HepG2 (cell line): ENCODE measurements around the gene RAC3. TPM values are rescaled to one million over a fixed set of nuclear protein-coding genes. Genes with fewer than 3 reads are reported as not detected.

Source experiments
- BCL6 ChIP-seq: IDR thresholded peaks from 2 replicates; pipeline ENCODE4 v1.6.1; 2016; ENCODE audit warnings: missing genetic modification reagents, missing compliant biosample characterization
- CENPX ChIP-seq: sonication (generic); formaldehyde crosslinking; IDR thresholded peaks from 2 replicates; pipeline ENCODE4 v1.9.0; 2021; ENCODE audit warnings: mild to moderate bottlenecking, missing genetic modification reagents, moderate library complexity
- DMAP1 ChIP-seq: IDR thresholded peaks from 2 replicates; pipeline ENCODE4 v1.6.1; 2016
- ETV6 ChIP-seq: sonication (generic); formaldehyde crosslinking; conservative IDR thresholded peaks from 2 replicates; pipeline ENCODE4 v1.4.0; 2020; ENCODE audit warnings: missing genetic modification reagents
- FOXC1 ChIP-seq: sonication (generic); formaldehyde crosslinking; IDR thresholded peaks from 2 replicates; pipeline ENCODE4 v1.8.0; 2022; ENCODE audit warnings: mild to moderate bottlenecking, missing genetic modification reagents, borderline replicate concordance
- NKX3-1 ChIP-seq: sonication (generic); formaldehyde crosslinking; IDR thresholded peaks from 2 replicates; pipeline ENCODE4 v1.5.0; 2020; ENCODE audit warnings: missing genetic modification reagents
- SRSF9 ChIP-seq: fragments of 200-400 bp; formaldehyde crosslinking; IDR thresholded peaks from 2 replicates; pipeline ENCODE4 v1.6.1; 2018; ENCODE audit warnings: borderline replicate concordance, mild to moderate bottlenecking, low read depth, low read length; ENCODE audit not compliant: insufficient read depth, poor library complexity, severe bottlenecking
- TCF7 ChIP-seq: sonication (generic); IDR thresholded peaks from 2 replicates; pipeline ENCODE4 v1.6.1; 2016; ENCODE audit warnings: antibody characterized with exemption, low read depth
- ZNF337 ChIP-seq: sonication (generic); formaldehyde crosslinking; IDR thresholded peaks from 2 replicates; pipeline ENCODE4 v1.5.1; 2020; ENCODE audit warnings: missing genetic modification reagents, low read depth, mild to moderate bottlenecking, borderline replicate concordance
- ZNF709 ChIP-seq: sonication (generic); formaldehyde crosslinking; IDR thresholded peaks from 2 replicates; pipeline ENCODE4 v1.5.0; 2020; ENCODE audit warnings: mild to moderate bottlenecking, missing genetic modification reagents
- ZNF747 ChIP-seq: sonication (generic); formaldehyde crosslinking; IDR thresholded peaks from 2 replicates; pipeline ENCODE4 v1.8.1; 2023; ENCODE audit warnings: missing genetic modification reagents, mild to moderate bottlenecking, borderline replicate concordance
- ZNF816 ChIP-seq: sonication (generic); formaldehyde crosslinking; IDR thresholded peaks from 2 replicates; pipeline ENCODE4 v1.8.0; 2022; ENCODE audit warnings: missing genetic modification reagents, mild to moderate bottlenecking, borderline replicate concordance
- polyA plus RNA-seq, 8 experiments: library from polyadenylated mRNA; depleted of rRNA in 3 of 8; stranded (reverse) in 7 of 8; unstranded in 1 of 8; fragments of >200 nt; fragmentation: Illumina TruSeq in 4 of 8; extraction: Trizol in 4 of 8; gene quantifications; 2 replicates each; pipeline versions ENCODE4 v1.2.1 to v1.2.3, GENCODE V29; 2011 to 2016; ENCODE audit warnings: low read depth in 4 of 8, missing spikeins in 1 of 8, mixed read lengths in 1 of 8; ENCODE audit not compliant: insufficient read depth in 1 of 8
- total RNA-seq, 5 experiments: library from RNA; depleted of rRNA; stranded (reverse); fragments of >200 nt; fragmentation: Illumina TruSeq; extraction: Trizol; gene quantifications; 2 replicates each; pipeline ENCODE4 v1.2.3, GENCODE V29; 2016; ENCODE audit warnings: low read depth in 1 of 5
- TF ChIP-seq, protein P1 (sequence below): sonication (generic); formaldehyde crosslinking; IDR thresholded peaks from 2 replicates; pipeline ENCODE4 v1.5.1; 2020; ENCODE audit warnings: mild to moderate bottlenecking, missing genetic modification reagents, borderline replicate concordance
- TF ChIP-seq, protein P2 (sequence below): IDR thresholded peaks from 2 replicates; pipeline ENCODE4 v1.6.1; 2016; ENCODE audit warnings: mild to moderate bottlenecking
- TF ChIP-seq, protein P3 (sequence below): sonication (generic); formaldehyde crosslinking; IDR thresholded peaks from 2 replicates; pipeline ENCODE4 v1.4.0; 2020; ENCODE audit warnings: low read depth, missing genetic modification reagents
- TF ChIP-seq, protein P4 (sequence below): sonication (generic); formaldehyde crosslinking; IDR thresholded peaks from 2 replicates; pipeline ENCODE4 v1.5.1; 2020; ENCODE audit warnings: mild to moderate bottlenecking, missing genetic modification reagents, borderline replicate concordance

The RAC3 gene
- total and polyA plus RNA-seq, 2 of the 13 experiments (the other 11 are each of a cell fraction or from before 2014, with no cell fraction given), result 10.5 to 21.3 TPM

DNA sequence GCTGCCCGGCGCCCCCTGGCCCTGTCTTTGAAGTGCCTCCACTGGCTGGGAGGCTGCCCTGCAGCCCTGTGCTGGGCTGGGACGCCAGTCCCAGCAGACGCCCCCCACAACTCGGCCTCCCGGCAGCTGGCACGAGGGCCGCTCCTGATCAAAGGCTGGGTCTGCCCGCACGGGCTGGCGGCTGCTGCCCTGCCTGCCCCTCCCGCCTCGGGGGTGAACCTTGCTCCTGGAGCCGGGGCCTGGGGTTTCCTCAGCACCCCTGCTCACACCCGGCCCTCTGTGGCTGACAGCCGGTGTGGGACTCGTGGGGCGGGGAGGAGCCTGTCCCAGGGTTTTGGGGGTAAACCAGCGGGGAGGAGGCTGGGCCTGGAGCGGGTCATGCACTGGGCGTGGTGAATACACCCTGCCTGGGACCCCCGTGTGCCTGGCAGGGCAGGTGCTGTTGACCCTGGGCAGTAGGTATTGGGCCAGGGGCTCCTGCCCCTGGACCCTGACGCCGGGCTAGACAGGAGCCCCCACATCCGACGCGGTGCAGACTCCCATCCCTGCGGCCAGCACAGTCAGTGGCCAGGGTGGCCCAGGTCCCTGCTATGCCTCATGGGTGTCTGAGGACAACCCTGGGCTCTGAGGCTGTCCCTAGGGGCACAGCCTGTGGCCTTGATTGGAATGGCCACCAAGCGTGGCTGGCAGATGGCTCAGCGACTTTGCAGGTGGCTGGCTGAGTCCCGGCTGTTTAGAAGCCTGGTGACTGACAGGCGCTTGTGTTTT, 30.5 kb upstream of the RAC3 start (continued):
- TF ChIP-seq, protein P1, sequence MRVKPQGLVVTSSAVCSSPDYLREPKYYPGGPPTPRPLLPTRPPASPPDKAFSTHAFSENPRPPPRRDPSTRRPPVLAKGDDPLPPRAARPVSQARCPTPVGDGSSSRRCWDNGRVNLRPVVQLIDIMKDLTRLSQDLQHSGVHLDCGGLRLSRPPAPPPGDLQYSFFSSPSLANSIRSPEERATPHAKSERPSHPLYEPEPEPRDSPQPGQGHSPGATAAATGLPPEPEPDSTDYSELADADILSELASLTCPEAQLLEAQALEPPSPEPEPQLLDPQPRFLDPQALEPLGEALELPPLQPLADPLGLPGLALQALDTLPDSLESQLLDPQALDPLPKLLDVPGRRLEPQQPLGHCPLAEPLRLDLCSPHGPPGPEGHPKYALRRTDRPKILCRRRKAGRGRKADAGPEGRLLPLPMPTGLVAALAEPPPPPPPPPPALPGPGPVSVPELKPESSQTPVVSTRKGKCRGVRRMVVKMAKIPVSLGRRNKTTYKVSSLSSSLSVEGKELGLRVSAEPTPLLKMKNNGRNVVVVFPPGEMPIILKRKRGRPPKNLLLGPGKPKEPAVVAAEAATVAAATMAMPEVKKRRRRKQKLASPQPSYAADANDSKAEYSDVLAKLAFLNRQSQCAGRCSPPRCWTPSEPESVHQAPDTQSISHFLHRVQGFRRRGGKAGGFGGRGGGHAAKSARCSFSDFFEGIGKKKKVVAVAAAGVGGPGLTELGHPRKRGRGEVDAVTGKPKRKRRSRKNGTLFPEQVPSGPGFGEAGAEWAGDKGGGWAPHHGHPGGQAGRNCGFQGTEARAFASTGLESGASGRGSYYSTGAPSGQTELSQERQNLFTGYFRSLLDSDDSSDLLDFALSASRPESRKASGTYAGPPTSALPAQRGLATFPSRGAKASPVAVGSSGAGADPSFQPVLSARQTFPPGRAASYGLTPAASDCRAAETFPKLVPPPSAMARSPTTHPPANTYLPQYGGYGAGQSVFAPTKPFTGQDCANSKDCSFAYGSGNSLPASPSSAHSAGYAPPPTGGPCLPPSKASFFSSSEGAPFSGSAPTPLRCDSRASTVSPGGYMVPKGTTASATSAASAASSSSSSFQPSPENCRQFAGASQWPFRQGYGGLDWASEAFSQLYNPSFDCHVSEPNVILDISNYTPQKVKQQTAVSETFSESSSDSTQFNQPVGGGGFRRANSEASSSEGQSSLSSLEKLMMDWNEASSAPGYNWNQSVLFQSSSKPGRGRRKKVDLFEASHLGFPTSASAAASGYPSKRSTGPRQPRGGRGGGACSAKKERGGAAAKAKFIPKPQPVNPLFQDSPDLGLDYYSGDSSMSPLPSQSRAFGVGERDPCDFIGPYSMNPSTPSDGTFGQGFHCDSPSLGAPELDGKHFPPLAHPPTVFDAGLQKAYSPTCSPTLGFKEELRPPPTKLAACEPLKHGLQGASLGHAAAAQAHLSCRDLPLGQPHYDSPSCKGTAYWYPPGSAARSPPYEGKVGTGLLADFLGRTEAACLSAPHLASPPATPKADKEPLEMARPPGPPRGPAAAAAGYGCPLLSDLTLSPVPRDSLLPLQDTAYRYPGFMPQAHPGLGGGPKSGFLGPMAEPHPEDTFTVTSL (CRISPR knock-in tag), result peak; percentile 41; the same call in 1 of the 2 replicates
- TF ChIP-seq ZNF747 (CRISPR knock-in tag) (peak; percentile 77; the same call in 1 of the 2 replicates), CENPX (CRISPR knock-in tag) (no peak), BCL6 (CRISPR knock-in tag) (peak; percentile 92), TCF7 (peak; percentile 97), ZNF816 (CRISPR knock-in tag) (peak; percentile 26; the same call in 1 of the 2 replicates), SRSF9 (no peak), FOXC1 (CRISPR knock-in tag) (no peak), ZNF337 (CRISPR knock-in tag) (peak; percentile 26; the same call in 1 of the 2 replicates), NKX3-1 (peak; percentile 70), ZNF709 (no peak; the same call in 1 of the 2 replicates), ETV6 (peak; percentile 79), DMAP1 (CRISPR knock-in tag) (peak; percentile 19; the same call in 1 of the 2 replicates)
- TF ChIP-seq, protein P2, sequence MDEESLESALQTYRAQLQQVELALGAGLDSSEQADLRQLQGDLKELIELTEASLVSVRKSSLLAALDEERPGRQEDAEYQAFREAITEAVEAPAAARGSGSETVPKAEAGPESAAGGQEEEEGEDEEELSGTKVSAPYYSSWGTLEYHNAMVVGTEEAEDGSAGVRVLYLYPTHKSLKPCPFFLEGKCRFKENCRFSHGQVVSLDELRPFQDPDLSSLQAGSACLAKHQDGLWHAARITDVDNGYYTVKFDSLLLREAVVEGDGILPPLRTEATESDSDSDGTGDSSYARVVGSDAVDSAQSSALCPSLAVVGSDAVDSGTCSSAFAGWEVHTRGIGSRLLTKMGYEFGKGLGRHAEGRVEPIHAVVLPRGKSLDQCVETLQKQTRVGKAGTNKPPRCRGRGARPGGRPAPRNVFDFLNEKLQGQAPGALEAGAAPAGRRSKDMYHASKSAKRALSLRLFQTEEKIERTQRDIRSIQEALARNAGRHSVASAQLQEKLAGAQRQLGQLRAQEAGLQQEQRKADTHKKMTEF (CRISPR knock-in tag), result peak; percentile 99
- TF ChIP-seq, protein P3, sequence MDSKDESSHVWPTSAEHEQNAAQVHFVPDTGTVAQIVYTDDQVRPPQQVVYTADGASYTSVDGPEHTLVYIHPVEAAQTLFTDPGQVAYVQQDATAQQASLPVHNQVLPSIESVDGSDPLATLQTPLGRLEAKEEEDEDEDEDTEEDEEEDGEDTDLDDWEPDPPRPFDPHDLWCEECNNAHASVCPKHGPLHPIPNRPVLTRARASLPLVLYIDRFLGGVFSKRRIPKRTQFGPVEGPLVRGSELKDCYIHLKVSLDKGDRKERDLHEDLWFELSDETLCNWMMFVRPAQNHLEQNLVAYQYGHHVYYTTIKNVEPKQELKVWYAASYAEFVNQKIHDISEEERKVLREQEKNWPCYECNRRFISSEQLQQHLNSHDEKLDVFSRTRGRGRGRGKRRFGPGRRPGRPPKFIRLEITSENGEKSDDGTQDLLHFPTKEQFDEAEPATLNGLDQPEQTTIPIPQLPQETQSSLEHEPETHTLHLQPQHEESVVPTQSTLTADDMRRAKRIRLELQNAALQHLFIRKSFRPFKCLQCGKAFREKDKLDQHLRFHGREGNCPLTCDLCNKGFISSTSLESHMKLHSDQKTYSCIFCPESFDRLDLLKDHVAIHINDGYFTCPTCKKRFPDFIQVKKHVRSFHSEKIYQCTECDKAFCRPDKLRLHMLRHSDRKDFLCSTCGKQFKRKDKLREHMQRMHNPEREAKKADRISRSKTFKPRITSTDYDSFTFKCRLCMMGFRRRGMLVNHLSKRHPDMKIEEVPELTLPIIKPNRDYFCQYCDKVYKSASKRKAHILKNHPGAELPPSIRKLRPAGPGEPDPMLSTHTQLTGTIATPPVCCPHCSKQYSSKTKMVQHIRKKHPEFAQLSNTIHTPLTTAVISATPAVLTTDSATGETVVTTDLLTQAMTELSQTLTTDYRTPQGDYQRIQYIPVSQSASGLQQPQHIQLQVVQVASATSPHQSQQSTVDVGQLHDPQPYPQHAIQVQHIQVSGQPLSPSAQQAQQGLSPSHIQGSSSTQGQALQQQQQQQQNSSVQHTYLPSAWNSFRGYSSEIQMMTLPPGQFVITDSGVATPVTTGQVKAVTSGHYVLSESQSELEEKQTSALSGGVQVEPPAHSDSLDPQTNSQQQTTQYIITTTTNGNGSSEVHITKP (CRISPR knock-in tag), result 0 out of 2 replicates have a peak, but pooled peaks have one; percentile 73
- TF ChIP-seq, protein P4, sequence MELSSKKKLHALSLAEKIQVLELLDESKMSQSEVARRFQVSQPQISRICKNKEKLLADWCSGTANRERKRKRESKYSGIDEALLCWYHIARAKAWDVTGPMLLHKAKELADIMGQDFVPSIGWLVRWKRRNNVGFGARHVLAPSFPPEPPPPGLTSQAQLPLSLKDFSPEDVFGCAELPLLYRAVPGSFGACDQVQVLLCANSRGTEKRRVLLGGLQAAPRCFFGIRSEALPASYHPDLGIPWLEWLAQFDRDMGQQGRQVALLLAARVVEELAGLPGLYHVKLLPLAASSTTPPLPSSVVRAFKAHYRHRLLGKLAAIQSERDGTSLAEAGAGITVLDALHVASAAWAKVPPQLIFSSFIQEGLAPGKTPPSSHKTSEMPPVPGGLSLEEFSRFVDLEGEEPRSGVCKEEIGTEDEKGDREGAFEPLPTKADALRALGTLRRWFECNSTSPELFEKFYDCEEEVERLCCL (CRISPR knock-in tag), result no peak
